HepG2 (cell line): ENCODE measurements around the gene ING5. TPM values are rescaled to one million over a fixed set of nuclear protein-coding genes. Genes with fewer than 3 reads are reported as not detected.

Source experiments
- DMAP1 ChIP-seq: IDR thresholded peaks from 2 replicates; pipeline ENCODE4 v1.6.1; 2016
- EP300 ChIP-seq, 3 experiments: sonication (generic) in 1 of 3; formaldehyde crosslinking in 1 of 3; IDR thresholded peaks; 2 replicates each; pipeline versions ENCODE4 v1.5.1 to v1.6.1; 2011 to 2020; ENCODE audit warnings: low read depth in 2 of 3, low read length in 2 of 3, borderline replicate concordance in 1 of 3, improper control_type of control experiment in 1 of 3, mild to moderate bottlenecking in 1 of 3, missing genetic modification reagents in 1 of 3, moderate library complexity in 1 of 3
- HOXA3 ChIP-seq: sonication (generic); formaldehyde crosslinking; IDR thresholded peaks from 2 replicates; pipeline ENCODE4 v1.5.0; 2020; ENCODE audit warnings: missing genetic modification reagents
- SNAPC2 ChIP-seq: sonication (generic); formaldehyde crosslinking; IDR thresholded peaks from 2 replicates; pipeline ENCODE4 v1.8.1; 2022; ENCODE audit warnings: mild to moderate bottlenecking, missing genetic modification reagents
- SOX13 ChIP-seq, 3 experiments: fragments of 450-650 bp in 1 of 3; sonication (generic) in 1 of 3; formaldehyde crosslinking in 1 of 3; IDR thresholded peaks in 2 of 3; conservative IDR thresholded peaks in 1 of 3; 2 replicates each; pipeline versions ENCODE4 v1.5.0 to v1.6.1; 2016 to 2020; ENCODE audit warnings: antibody characterized with exemption in 1 of 3, mild to moderate bottlenecking in 1 of 3, missing compliant biosample characterization in 1 of 3, missing genetic modification reagents in 1 of 3, moderate library complexity in 1 of 3
- SRSF4 ChIP-seq: fragments of 200-400 bp; formaldehyde crosslinking; IDR thresholded peaks from one replicate; pipeline ENCODE4 v1.6.1; 2018; ENCODE audit warnings: mild to moderate bottlenecking, low read depth, low read length, moderate library complexity; ENCODE audit not compliant: poor library complexity, severe bottlenecking
- ZBTB34 ChIP-seq: sonication (generic); formaldehyde crosslinking; IDR thresholded peaks from 2 replicates; pipeline ENCODE4 v1.8.0; 2022; ENCODE audit warnings: mild to moderate bottlenecking, missing genetic modification reagents
- ZMYM3 ChIP-seq: sonication (generic); formaldehyde crosslinking; IDR thresholded peaks from 2 replicates; pipeline ENCODE4 v1.5.1; 2020; ENCODE audit warnings: mild to moderate bottlenecking, missing genetic modification reagents
- ZNF225 ChIP-seq: sonication (generic); formaldehyde crosslinking; IDR thresholded peaks from 2 replicates; pipeline ENCODE4 v1.4.0; 2020; ENCODE audit warnings: mild to moderate bottlenecking, missing genetic modification reagents
- ZNF281 ChIP-seq: sonication (generic); formaldehyde crosslinking; IDR thresholded peaks from 2 replicates; pipeline ENCODE4 v1.4.0; 2020; ENCODE audit warnings: missing genetic modification reagents, borderline replicate concordance
- ZNF564 ChIP-seq: sonication (generic); formaldehyde crosslinking; IDR thresholded peaks from 2 replicates; pipeline ENCODE4 v1.8.1; 2023; ENCODE audit warnings: mild to moderate bottlenecking, missing genetic modification reagents
- ZNF766 ChIP-seq: sonication (generic); formaldehyde crosslinking; IDR thresholded peaks from 2 replicates; pipeline ENCODE4 v1.5.0; 2020; ENCODE audit warnings: missing genetic modification reagents, borderline replicate concordance
- polyA plus RNA-seq, 8 experiments: library from polyadenylated mRNA; depleted of rRNA in 3 of 8; stranded (reverse) in 7 of 8; unstranded in 1 of 8; fragments of >200 nt; fragmentation: Illumina TruSeq in 4 of 8; extraction: Trizol in 4 of 8; gene quantifications; 2 replicates each; pipeline versions ENCODE4 v1.2.1 to v1.2.3, GENCODE V29; 2011 to 2016; ENCODE audit warnings: low read depth in 4 of 8, missing spikeins in 1 of 8, mixed read lengths in 1 of 8; ENCODE audit not compliant: insufficient read depth in 1 of 8
- total RNA-seq, 5 experiments: library from RNA; depleted of rRNA; stranded (reverse); fragments of >200 nt; fragmentation: Illumina TruSeq; extraction: Trizol; gene quantifications; 2 replicates each; pipeline ENCODE4 v1.2.3, GENCODE V29; 2016; ENCODE audit warnings: low read depth in 1 of 5
- TF ChIP-seq, protein P1 (sequence below): IDR thresholded peaks from 2 replicates; pipeline ENCODE4 v1.6.1; 2016; ENCODE audit warnings: low read depth, missing genetic modification reagents, missing compliant biosample characterization
- TF ChIP-seq, protein P2 (sequence below): sonication (generic); formaldehyde crosslinking; IDR thresholded peaks from 2 replicates; pipeline ENCODE4 v1.5.0; 2020; ENCODE audit warnings: missing genetic modification reagents
- TF ChIP-seq, protein P3 (sequence below): sonication (generic); IDR thresholded peaks from 2 replicates; pipeline ENCODE4 v1.6.1; 2016; ENCODE audit warnings: low read depth, borderline replicate concordance

ING5 gene
- total and polyA plus RNA-seq, 2 of the 13 experiments (the other 11 are each of a cell fraction or from before 2014, with no cell fraction given): 61.9 to 71.9 TPM

GRCh38 chr2:241770185-241770935 is 68.5 kb downstream of the ING5 start (continued):
- TF ChIP-seq, protein P1, sequence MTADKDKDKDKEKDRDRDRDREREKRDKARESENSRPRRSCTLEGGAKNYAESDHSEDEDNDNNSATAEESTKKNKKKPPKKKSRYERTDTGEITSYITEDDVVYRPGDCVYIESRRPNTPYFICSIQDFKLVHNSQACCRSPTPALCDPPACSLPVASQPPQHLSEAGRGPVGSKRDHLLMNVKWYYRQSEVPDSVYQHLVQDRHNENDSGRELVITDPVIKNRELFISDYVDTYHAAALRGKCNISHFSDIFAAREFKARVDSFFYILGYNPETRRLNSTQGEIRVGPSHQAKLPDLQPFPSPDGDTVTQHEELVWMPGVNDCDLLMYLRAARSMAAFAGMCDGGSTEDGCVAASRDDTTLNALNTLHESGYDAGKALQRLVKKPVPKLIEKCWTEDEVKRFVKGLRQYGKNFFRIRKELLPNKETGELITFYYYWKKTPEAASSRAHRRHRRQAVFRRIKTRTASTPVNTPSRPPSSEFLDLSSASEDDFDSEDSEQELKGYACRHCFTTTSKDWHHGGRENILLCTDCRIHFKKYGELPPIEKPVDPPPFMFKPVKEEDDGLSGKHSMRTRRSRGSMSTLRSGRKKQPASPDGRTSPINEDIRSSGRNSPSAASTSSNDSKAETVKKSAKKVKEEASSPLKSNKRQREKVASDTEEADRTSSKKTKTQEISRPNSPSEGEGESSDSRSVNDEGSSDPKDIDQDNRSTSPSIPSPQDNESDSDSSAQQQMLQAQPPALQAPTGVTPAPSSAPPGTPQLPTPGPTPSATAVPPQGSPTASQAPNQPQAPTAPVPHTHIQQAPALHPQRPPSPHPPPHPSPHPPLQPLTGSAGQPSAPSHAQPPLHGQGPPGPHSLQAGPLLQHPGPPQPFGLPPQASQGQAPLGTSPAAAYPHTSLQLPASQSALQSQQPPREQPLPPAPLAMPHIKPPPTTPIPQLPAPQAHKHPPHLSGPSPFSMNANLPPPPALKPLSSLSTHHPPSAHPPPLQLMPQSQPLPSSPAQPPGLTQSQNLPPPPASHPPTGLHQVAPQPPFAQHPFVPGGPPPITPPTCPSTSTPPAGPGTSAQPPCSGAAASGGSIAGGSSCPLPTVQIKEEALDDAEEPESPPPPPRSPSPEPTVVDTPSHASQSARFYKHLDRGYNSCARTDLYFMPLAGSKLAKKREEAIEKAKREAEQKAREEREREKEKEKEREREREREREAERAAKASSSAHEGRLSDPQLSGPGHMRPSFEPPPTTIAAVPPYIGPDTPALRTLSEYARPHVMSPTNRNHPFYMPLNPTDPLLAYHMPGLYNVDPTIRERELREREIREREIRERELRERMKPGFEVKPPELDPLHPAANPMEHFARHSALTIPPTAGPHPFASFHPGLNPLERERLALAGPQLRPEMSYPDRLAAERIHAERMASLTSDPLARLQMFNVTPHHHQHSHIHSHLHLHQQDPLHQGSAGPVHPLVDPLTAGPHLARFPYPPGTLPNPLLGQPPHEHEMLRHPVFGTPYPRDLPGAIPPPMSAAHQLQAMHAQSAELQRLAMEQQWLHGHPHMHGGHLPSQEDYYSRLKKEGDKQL (CRISPR knock-in tag): peak; percentile 74
- TF ChIP-seq EP300 (IDR thresholded peaks at IDR 0.05; ENCODE audit: low read depth in 2 of 2, low read length in 2 of 2): peak in 1 of 2 experiments; percentile 78; a peak in 2 of 4 replicates
- TF ChIP-seq EP300 (CRISPR knock-in tag; IDR thresholded peaks at IDR 0.05; ENCODE audit: borderline replicate concordance): peak; percentile 90
- TF ChIP-seq, protein P2, sequence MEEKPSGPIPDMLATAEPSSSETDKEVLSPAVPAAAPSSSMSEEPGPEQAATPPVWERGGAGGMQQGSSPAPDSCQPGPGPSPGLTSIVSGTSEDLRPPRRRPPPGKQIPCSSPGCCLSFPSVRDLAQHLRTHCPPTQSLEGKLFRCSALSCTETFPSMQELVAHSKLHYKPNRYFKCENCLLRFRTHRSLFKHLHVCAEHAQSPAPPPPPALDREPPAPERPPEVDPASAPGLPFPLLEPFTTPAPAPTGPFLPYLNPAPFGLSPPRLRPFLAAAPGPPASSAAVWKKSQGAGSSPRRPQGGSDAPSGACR: peak; percentile 97
- peak; percentile 92 for TF ChIP-seq HOXA3 (CRISPR knock-in tag)
- TF ChIP-seq DMAP1 (CRISPR knock-in tag): peak; percentile 90
- peak; percentile 80; the same call in 1 of the 2 replicates for TF ChIP-seq ZBTB34 (CRISPR knock-in tag)
- TF ChIP-seq ZMYM3: peak; percentile 89
- TF ChIP-seq SRSF4: peak; percentile 8
- TF ChIP-seq ZNF281 (CRISPR knock-in tag): peak; percentile 98
- TF ChIP-seq, protein P3, sequence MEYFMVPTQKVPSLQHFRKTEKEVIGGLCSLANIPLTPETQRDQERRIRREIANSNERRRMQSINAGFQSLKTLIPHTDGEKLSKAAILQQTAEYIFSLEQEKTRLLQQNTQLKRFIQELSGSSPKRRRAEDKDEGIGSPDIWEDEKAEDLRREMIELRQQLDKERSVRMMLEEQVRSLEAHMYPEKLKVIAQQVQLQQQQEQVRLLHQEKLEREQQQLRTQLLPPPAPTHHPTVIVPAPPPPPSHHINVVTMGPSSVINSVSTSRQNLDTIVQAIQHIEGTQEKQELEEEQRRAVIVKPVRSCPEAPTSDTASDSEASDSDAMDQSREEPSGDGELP: peak; percentile 83; the same call in 1 of the 2 replicates
- TF ChIP-seq ZNF766 (CRISPR knock-in tag): peak; percentile 81
- peak; percentile 83; the same call in 1 of the 2 replicates for TF ChIP-seq SNAPC2
- 0 out of 2 replicates have a peak, but pooled peaks have one; percentile 20 for TF ChIP-seq SOX13 (IDR thresholded peaks at IDR 0.05)
- peak in 1 of 2 experiments; percentile 81; a peak in 2 of 4 replicates for TF ChIP-seq SOX13 (CRISPR knock-in tag; conservative IDR thresholded peaks at IDR 0.05 in 1 of 2, IDR thresholded peaks at IDR 0.05 in 1 of 2)
- TF ChIP-seq ZNF564 (CRISPR knock-in tag): no peak; the same call in 1 of the 2 replicates
- no peak for TF ChIP-seq ZNF225 (CRISPR knock-in tag)
